AG08395 (cell line): Measurements from ENCODE around the gene KLHL25.

Experiments
- DNase-seq: peaks from one replicate; pipeline ENCODE4 v3.0.0; 2012; ENCODE audit warnings: mixed read lengths, low spot score

The KLHL25 gene

DNA sequence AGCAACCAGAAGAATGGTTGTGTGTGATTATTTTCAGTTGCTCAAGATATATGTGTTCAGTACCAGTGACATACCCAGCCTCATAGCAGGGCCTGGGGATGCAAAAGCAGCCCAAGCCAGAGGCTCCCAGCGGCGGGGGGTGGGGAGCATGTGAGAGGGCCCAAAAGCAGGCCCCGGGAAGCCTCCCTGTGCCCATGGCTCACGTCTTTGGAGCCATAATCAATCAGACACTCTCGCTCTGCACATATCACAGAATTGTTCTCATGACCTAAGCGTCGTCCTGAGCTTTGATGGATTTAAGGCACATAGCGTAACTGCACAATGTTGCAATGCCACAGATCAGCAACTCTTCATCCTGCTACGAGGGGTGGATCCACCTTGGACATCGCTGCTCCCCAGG, 20.8 kb downstream of the KLHL25 start:
- no peak for DNase-seq

DNA sequence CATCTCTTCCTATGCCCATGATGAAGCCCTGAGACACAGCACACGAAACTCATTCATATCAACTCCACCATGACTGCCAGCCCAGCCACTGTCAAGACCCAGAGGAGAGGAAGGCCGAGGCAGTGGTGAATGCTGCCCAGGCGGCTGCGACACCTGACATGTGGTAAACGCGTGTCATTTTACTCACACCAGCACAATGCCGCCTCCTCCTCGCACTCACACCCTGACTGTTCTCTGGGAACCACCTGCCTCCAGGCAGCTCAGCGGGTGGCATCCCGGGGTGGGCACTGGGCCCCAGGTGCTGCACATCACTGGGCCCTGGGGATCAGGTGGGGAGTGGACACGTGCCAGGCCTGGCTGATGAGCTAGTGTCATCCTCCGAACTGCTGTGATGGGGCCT, 21.5 kb downstream of the KLHL25 start:
- DNase-seq, result no peak

DNA sequence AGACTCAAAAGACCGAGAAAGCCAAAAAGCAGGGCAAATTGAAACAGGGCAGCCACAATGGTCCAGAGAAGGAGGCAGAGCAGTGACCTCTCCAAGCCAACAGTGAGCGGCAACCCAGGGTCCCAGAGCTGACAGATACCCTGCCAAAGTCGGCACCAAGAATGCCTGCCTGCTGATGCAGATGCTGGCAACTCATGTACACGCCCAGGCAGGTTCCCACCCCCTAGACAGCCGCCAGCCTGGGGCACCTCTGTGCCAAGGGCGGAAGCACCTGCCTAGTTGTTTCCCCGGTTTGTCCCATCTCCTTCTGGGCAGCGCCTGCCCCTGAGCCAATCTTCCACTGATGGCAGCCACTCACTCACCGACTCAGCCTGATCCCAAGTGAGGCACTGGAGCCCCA, 22.1 kb downstream of the KLHL25 start:
- no peak for DNase-seq

DNA sequence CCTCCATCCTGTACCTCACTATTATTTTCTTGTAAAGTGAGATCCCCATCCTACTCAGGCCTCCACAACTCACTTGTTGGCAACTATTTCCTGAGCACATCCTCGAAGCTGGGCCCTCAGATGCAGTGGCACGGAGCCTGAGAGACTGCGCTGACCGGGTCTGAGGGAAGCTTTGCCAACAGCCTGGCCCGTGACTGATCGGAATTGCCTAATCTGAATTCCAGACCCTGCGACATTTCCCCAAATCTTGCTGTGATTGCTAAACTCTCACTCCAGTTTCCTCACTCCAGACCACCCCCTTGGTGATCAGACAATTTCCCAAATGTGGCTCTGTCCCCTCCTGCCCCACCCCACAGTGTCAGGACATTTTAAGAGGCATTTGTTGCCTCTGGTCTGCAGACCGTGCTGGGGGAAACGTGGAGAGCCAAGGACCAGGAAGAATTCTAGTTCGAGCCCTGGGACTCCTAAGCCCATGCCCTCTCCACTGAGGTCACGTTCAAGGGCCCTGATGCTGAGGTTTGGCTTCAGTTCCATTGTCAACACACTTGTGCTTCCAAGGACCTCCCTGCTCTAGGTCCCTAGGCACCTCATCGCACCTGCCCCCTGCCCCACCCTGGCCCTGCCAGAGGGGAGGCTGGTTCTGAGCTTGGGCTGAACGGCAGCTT, 22.8 kb downstream of the KLHL25 start:
- DNase-seq, result peak; percentile 73

DNA sequence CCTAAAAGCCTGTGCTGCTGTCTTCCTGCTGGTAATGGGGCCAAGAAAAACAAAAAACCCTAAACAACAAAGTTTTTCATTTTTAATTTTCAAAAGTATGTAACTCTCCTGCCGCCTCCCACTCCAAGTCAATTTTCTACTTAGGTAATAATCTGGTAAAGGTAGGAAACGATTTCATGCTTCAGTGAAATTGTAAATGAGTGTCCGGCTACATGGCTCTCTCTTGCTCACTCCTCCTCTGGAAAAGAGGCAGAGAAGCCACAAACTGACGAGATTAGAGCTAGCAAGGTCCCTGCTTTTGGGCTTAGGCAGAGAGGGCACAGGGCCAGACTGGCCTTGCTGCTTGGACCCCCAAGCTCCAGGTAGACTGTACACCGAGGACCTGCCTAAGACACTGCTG, 23.5 kb downstream of the KLHL25 start:
- no peak for DNase-seq

DNA sequence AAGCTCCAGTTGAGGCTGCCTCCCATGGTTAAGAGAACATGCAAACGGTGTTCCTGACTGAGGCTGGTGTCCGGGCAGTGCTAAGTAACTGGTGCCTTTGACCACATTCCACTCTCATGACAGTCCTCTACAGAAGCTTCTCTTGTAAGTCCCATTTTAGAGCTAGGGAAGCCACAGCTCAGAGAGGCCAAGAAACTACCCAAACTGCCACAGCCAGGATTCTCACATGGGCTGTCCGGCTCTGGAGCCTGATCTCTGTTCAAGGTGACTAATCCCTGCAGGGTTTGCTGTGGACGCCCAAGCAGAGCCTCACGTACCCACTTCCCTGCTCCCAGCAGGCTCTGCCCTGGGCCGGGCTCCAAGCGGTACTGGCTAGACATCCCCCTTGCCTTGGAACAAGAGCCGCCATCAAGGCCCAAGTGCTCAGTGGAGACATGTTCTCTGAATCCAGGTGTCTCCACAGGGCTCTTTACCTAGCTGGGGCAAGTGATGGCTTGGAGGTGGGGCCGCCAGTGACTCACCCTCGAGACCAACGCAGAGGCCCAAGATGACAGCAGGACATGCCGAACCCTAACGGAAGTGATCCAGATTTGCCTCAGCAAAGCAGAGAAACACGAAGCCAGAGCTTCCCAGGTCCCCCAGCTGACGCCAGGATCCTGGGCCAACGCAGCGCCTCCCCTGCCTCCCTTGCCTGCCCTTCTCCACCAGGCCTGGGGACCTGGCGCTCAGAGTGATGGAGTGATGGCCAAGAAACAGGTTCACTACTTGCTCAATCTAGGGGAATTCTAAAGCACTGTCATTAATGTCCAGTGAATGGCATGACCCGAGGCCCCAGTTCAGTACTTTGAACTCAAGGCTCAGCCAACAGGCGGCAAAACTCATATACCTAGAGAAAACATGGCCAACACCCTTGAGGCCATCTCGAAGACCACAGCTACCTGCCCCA, 24.4 kb downstream of the KLHL25 start:
- peak; percentile 30 for DNase-seq

DNA sequence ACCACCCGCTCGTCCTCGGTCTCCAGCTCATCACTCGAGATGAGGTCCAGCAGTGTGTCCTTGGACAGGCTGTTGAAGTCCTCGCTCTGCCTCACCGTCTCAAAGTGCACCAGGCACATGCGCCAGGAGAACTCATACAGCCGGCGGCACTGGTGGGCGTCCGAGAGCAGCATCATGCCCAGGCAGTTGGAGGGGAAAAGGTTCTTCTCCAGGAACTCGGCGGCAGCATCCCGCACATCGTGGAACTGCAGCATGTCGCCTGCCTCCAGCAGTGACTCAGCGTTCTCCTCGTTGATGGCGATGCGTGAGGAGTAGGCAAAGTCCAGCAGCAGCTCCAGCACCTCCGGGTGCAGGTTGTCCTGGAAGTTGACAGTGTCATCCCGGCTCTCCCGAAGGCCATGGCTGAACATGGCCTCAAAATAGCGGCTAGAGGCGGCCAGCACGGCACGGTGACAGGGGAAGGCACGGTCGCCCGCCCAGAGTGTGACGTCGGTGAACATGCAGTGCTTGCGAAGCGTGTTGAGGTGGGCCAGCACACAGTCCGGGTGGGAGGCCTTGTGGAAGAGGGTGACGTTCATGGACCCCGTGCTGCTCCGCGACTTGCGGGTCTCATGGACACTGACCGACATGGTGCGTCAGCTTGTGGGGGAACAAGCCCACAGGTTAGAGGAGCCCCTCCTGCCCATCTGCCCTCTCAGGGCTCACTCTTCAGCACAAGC, 25.4 kb downstream of the KLHL25 start:
- no peak for DNase-seq

DNA sequence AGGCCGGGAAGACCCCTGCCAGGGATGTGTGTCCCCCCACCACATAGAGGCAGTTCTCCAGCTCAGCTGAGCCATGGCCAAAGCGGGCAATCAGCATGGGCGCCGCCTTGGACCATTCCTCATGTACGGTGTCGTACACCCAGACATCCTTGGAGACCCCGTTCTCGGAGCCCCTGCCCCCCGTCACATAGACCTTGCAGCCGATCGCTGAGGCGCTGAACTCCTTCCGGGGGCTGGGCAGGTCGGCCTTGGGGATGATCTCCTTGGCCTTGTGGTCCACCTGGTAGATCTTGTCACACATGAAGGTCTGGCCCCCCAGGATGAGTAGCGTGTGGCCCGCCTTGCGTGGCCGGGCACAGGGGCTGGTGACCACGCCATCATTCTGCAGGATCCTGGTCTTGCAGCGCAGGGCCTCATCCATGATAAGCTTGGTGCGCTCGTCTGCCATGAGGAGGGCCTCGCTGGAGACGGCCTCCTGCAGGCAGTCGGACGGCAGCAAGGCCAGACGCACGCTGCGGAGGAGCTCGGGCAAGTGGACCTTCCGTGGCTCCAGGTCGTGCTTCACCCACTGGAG, 26.0 kb downstream of the KLHL25 start:
- DNase-seq, result no peak

DNA sequence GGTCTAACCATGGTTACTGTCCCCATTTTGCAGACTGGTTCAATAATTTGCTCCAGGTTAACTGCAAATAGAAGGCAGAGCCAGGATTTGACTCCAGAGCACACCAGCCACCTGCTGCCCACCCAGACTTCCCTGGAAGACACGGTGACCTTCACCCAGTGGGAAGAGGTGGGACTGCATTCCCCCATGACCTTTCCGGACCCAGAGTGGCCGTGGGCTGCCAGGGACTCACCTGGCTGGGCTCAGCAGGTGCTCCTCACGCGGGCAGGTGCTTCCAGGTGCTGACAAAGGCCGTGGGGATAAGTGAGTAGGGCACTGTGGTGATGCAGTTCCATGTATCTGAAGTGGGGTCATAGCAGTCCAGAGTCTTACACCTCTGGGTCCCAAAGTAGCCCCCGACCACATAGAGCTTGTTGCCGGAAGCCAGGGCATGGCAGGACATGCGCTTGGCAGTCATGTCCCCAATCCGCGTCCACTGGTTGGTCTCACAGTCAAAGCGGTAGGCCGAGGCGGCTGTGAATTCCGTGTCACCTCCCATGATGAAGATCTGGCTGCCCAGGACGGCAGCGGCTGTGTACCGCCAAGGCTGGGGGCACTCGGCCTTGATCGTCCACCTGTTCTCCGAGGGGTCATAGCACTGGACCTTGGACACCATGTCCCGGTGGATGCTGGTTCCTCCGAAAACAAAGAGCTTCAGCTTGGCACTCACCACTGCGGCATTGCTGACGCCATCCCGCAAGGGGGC, 26.8 kb downstream of the KLHL25 start:
- no peak for DNase-seq

DNA sequence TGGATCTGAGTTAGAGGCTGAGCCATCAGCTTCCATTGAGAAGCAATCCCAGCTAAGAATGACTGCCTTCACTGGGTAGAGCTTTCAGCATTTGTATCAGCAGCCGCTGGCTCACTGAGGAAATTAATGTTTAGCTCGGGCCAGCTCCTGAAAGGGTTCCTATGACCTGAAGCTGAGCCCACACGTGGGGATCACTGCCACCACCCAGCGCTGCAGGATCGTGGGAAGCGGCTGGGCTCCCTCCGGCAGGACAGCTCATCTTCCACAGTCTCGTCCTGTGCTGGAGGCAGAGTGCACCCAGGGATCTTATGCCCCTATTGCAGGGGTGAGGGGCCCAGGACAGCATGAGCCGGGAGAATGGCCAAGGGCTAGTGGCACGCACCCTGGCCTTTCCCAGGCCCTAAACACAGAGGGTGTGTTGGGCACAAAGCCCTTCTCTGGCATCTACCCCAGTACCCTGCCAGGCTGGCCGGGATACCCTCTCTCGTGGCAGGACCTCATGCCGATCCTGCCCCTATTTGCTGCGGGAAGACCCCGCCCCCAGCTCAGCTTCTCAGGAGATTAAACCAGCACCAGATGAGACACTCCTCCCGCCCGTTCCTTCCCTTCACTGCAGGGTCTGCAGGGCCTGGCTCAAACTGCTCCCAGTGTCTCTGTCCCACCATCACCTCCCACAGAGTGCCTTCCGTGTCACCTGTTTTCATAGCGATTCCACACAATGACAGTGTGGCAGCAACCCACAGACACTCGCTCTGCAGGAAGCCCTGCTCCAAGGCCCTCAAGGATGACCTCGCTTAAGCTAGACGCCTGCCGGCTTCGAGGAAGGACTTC, 28.5 kb downstream of the KLHL25 start:
- no peak for DNase-seq

DNA sequence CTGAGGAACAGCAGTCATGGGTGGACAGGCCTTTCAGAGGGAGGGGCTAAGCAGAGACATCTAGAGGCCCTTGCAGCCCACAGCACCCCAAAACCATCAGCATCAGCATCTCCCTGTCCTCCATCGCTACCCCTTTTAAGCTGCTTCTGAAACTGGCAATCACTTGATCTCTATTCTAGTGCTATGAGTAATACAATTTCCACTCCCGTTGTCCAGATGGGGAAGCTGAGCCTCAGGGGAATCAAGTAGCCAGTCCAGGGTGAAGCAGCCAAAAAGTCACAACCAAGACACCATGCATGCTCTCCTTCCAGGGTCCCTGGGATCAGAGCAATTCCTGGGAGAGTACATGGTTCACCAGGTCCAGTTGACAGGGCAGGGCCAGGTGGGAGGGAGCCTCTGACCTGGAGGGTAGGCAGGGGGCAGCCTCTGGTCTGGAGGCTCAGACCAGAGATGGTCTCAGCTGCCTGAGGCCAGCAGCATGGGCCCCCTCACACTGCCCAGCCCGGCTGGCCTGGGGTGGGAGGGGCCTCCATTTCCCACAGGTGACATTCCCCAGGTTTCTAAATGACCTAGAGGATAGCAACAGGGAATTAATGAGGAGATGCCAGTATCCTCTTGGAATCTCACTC, 30.0 kb downstream of the KLHL25 start:
- peak; percentile 83 for DNase-seq

DNA sequence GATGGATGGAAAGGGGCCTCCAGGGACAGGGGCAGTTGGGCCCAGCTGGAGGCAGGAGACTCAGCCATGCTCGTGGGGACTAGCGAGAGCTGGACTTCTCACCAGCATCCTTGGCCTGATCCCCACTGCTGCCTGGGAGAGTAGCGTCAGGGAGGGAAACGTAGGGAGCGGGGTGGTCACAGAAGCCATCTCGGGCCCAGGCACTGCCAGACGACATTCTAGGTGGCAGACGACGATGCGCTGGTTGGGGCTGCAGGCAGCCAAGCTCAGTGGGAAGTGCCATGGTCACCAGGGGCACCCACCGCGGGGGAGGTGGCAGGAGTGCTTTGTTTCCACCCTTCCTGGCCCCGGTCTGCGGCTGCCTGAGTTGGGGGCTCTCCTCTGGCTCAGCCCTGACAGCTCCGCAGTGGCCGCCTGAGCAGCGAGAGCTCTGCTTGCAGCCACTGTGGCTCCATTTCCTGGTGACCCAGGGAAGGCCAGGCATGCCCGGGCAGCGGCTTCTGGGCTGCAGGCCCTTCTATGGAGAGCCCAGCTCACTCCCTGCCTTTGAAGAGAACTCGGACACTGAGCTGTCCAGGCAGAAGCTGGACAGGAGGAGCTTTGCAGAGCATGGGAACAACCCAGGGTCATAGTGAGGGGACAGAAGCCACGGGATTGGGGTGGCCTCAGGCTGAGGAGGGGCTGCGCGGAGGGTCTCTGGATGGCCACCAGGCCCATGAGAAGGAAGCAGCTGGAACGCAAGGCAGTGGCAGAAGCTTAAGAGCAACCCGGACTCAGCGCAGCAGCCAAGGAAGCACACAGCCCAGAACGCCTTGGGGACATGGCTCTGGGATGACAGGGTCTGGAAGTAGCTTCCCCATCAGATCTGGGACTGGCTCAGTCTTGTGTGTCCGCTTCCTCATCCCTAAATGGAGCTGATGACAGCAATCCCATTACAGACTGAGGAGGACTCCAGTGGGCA, 30.8 kb downstream of the KLHL25 start:
- no peak for DNase-seq

DNA sequence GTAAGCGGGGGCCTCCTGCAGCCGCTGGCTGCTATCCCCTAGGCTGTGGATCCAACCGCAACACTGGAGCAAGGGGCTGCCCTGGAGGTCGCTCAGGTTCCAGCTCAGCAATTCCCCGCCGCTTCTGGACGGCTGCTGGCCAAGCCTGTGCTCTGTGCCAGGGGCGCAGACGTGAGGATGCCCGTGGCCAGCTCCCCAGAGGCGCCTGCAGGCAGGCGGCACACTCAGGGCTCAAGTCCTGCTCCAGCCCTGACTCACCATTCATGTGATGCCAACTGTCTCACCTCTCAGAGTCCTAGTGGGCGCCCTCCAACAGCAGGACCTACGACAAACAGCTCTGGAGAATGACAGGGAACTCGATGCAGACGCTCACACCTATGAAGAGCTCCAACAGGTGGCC, 31.6 kb downstream of the KLHL25 start:
- DNase-seq, result no peak

DNA sequence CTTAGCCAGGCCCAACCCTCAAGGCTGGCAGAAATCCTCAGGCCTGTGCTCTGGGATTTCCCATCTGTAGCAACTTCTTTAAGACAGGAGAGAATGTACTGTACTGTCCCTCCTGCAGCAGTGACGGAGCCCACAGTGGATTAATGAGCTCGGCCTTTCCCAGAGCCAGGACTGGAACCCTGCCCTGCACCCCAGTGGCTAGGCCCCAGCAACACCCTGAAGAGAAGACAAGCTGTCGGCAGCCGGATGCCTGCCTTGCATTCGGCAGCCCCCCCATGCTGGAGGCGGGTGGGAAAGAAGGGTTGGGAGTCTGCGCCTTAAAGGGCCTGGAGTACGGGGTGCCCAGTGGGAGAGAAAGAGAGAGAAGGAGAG, 32.0 kb downstream of the KLHL25 start:
- no peak for DNase-seq

DNA sequence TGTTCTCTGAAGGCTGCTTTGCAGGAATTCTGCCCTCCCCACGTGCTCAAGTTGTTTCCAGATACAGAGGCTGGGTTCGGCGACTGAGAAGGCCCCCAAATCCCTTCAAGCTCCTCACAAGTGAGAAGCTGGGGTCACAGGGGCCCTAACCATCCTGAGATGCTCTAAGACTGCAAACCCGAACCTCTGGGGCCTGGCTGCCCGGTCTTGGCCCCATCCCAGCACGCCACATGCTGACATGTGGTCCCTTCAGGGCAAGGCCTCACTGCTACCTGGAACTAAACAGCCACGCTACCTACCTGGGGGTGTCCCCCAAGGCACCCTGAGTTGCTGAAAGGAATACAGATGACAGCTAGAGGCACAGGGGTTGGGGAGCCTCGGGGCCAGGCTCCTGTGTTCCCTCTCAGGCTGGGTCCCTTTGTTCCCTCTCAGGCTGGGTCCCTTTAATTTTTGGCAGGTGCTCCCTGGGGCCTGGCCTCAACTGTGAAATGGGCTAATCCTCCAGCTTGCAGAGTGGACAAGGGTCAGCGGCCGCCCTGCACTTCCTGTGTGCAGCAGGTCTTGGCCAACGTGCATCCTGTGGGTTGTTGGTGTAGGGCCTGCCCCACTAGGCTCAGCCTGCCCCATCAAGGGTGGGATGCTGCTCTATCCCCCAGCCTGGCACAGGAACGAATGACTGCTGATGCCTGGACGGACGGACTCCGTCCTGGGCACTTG, 32.5 kb downstream of the KLHL25 start:
- no peak for DNase-seq

DNA sequence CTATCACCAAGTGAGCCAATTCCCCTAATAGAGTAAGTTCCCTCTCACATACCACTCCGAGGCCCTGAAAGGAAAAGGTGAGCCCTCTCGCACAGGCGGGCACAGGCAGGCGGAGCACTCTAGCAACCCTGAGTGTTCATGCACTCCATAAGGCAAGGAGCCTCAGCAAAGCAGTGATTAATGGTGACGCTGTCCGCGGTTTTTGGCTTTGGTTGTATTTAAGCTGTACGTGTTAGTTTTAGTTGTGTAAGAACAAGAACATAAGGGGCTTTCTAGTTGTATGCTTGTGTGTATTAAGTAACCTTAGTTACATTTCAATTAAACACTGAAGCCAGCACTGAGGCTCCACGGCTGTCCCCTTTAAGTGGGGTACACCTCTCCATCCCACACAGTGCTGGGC, 33.1 kb downstream of the KLHL25 start:
- DNase-seq, result no peak

DNA sequence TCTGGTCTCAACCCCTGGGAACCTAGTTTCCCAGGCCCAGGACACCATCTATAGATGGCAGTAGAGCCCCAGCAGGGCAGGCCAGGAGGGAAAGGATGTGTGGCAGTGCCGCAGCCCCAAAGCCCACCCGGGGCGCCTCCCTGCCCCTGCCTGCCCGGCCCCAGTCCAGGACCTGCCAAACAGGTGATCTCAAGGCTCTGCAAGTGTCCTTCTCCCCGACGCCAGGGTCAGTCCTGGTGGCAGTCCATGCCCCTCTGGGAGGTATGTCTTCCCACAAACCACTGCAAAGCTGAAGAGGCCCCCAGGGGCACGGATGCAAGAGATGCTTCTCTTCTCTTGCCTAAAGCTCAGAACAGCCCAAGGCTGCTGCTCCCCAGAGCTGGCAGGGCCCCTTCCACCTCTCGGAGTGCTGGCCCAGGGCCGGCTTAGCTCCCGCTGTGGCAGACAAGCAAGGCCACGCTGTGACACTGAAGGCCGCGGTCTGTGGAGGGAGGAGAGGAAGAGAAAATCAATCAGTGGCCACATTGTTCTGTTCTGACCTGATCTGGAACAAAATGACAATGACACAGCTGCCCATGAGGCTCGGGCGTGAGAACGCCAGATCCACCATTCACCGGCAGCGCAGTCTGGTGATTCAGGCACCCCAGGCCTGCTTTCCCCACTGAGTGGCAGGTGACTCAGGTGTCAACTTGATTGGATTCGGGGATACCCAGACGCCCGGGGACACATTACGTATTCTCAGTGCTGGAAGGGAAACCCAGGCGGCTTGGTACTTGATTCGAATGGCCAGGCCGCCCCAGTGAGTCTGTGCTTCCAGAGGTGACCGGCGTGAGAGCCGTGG, 34.0 kb downstream of the KLHL25 start:
- no peak for DNase-seq

DNA sequence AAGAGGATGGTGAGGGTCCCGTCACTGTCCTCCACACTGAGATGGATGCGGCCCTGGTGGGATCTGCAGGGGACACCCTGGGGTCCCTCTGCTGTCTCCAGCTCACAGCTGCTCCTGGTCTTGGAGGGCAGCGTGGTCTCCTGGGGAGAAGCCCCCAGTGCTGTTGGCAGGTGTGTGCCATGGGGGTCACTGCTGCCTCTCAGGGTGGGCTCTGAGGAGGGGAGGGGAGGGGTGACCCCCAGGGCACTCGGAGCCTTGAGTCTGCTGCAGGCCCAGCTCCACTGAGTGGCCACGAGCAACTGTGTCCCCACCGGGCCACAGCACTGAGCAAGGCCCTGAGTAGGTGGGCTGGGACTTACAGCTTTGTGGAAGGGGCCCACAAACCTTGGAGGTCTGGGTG, 34.7 kb downstream of the KLHL25 start:
- DNase-seq, result no peak
